HG03159 (cell line): ENCODE measurements around the gene KRTAP10-7.
"Not testable (repeated sequence)": the region's sequence is repeated elsewhere in the genome, so short reads cannot be mapped to it uniquely, and the experiment has no call there.

Source experiments
- ATAC-seq: cut with Tn5 transposase; IDR thresholded peaks from one replicate; pipeline ENCODE4 v1.9.1; 2021; ENCODE audit warnings: mild to moderate bottlenecking, moderate library complexity; ENCODE audit not compliant: unreplicated experiment

The KRTAP10-7 gene

DNA sequence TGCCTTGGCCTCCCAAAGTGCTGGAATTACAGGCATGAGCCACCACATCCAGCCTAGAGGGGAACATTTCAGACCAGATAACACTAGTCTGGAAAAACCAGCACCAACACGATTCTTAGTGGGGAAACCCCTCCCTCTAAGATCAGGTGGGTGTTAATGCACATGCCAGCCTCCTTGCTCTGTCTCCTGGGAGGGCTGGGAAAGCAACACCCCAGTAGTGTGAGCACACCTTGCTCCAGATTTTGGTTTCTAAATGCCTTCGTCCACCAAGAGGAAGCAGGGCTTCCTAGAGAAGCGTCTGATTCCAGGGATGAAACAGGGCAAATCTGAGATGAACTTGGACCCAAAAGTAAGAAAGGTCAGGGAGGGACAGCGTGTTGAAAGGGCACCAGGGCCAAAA, 29.1 kb upstream of the KRTAP10-7 start:
- no peak for ATAC-seq

DNA sequence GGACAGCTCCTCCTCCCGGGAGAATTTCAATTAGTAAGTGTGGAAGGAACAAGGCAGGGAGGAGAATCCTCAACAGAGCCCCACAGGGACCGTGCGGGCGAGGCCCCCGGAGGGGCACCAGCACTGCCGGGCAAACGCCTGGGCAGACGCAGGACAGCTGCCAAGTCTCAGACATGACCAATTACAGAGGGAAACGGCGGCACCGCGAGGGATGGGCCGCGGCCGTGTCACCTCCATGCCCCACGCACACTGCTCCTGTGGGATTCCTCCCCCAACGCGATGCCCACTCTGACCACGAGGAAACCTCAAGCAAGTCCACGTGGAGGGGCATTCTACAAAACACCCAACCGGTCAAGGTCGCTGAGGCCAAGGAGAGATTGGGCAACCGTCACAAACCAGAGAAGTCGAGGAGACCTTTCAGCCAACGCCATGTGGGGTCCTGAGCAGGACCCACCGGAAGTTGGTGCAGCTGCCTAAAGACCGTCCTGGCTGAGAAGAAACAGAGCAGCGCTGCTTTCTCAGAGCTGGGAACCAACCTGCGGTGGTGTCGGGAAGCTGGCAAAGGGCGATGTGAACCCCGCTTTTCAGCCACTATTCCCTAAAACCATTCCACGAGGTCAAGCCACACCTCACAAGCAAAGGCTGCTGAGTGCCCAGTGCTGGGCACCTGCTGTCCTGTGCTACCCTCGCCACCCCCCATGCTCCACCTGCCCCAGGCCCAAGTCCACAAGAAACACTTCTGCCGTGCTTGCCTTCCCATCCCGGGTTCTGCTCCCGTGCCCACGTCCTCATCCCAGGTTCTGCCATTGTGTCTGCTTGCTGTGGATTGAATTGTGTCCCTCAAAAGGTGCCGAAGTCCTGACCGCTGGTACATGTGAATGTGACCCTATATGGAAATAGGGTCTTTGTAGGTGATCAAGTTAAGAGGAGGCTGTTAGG, 28.3 kb upstream of the KRTAP10-7 start:
- ATAC-seq, result no peak

DNA sequence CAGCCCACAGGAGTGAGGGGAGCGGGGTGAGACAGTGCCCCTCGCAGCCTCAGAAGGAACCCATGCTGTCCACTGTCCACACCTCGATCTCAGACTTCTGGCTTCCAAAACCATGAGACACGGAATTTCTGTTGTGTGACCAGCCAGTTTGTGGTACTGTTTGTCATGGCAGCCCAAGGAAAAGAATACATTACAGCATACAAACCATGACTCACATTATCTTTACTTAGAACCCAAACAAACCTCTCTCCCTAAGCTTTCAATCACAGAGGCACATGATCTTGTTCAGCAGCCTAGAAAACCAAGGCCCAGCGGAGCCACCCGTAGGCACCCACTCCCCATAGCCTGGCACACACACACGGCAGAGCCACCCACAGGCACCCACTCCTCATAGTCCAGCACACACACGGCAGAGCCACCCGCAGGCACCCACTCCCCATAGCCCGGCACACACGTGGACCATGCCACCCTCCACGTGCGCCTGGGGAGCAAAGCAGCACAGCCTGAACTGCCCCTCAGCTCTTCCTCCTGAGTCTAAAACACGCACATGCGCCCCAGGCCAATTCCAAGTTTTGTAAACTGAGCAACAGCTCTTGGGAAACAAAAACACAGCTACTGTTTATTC, 27.3 kb upstream of the KRTAP10-7 start:
- no peak for ATAC-seq

- not testable (repeated sequence) for ATAC-seq
These were observed 26.6 kb upstream of the KRTAP10-7 start, which contains the start of gene KRTAP10-4 for GRCh38 chr21:44573630-44574456. Gene KRTAP10-4, plus strand, starts transcription at chr21:44573729. Its CDS starts 30 bp downstream, at chr21:44573759.

DNA sequence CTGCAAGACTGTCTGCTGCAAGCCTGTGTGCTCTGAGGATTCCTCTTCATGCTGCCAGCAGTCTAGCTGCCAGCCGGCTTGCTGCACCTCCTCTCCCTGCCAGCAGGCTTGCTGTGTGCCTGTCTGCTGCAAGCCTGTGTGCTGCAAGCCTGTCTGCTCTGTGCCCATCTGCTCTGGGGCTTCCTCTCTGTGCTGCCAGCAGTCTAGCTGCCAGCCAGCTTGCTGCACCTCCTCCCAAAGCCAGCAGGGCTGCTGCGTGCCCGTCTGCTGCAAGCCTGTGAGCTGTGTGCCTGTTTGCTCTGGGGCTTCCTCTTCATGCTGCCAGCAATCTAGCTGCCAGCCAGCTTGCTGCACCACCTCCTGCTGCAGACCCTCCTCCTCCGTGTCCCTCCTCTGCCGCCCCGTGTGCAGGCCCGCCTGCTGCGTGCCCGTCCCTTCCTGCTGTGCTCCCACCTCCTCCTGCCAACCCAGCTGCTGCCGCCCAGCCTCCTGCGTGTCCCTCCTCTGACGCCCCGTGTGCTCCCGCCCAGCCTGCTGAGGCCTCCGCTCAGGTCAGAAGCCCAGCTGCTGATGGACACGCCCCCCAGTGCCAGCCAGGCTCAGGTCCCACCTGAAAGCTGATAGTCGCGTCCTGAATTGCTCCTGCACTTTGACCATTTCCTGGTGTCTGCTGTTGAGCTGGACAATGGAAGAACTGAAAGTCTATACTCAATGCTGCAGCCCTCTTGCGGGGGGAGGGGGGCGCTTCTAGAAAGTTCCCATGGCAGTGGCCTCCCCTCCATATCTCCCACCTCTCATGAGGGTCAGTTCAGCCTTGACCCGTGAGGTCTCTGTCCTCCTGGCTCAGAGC, 25.7 kb upstream of the KRTAP10-7 start:
- ATAC-seq, result no peak

DNA sequence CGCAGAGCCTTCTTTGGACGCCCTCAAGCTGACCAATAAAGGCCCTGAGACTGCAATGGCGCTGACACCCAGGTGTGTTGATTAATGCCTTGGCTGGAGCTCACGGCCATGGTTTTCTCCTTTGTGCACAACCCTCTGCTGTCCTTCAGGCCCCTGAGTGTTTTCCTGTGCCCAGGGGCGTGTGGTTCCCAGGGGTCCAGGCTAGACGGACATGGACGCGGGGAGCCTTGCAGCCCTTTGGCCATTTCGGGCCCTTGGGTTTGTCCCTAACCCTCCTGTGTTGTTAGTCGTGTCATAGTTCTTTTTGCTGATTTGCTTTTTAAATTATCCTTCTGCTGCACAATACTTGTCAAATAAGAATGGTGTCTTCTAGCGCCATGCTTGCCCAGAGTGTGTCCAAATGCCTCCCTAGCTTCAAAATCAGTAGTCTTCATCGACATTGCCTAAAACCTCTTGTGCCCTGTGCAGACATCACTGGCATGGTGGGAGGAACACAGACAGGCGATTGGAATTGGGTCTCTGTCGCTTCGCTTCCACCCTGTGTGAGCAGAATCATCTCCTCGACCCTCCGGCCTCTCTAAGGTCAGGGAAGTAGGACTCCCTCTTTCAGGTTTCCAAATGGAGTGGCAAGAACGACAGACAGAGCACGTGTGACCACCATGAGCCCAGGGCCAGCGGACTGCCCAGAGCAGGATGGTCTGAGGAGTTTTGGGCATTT, 24.9 kb upstream of the KRTAP10-7 start:
- no peak for ATAC-seq

DNA sequence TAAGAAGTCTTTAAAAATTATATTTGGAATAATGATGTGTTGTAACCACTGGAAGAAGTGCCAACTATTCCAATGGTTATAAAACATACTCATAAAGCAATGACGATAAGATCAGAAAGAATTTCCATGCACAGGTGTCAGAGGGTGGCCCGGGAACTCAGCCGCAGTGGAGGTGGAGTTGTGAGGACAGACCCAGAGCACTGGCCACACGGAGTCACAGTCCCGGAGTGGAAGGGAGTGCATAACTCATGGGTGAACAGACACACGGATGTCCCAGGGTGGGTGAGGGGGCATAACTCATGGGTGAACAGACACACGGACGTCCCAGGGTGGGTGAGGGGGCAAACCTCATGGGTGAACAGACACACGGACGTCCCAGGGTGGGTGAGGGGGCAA, 24.4 kb upstream of the KRTAP10-7 start:
- ATAC-seq, result no peak

GRCh38 chr21:44578371-44579055, 21.9 kb upstream of the KRTAP10-7 start:
- no peak for ATAC-seq

GRCh38 chr21:44579056-44579832, 21.2 kb upstream of the KRTAP10-7 start:
- ATAC-seq, result no peak

DNA sequence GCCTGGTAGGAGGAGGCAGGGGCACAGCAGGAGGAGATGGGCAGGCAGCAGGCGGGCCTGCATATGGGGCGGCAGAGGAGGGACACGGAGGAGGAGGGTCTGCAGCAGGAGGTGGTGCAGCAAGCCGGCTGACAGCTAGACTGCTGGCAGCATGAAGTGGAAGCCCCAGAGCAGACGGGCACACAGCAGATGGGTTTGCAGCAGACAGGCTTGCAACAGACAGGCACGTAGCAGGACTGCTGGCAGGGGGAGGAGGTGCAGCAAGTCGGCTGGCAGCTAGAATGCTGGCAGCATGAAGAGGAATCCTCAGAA, 20.6 kb upstream of the KRTAP10-7 start:
- ATAC-seq, result no peak

- not testable (repeated sequence) for ATAC-seq
These were observed 20.1 kb upstream of the KRTAP10-7 start, which contains the start of gene KRTAP10-5 for GRCh38 chr21:44580231-44580821. Gene KRTAP10-5, minus strand, starts transcription at chr21:44580604. Its CDS starts 26 bp downstream, at chr21:44580578.

GRCh38 chr21:44581158-44581557, 19.2 kb upstream of the KRTAP10-7 start:
- no peak for ATAC-seq

- no peak for ATAC-seq
These were observed 18.3 kb upstream of the KRTAP10-7 start for GRCh38 chr21:44582055-44582454.

DNA sequence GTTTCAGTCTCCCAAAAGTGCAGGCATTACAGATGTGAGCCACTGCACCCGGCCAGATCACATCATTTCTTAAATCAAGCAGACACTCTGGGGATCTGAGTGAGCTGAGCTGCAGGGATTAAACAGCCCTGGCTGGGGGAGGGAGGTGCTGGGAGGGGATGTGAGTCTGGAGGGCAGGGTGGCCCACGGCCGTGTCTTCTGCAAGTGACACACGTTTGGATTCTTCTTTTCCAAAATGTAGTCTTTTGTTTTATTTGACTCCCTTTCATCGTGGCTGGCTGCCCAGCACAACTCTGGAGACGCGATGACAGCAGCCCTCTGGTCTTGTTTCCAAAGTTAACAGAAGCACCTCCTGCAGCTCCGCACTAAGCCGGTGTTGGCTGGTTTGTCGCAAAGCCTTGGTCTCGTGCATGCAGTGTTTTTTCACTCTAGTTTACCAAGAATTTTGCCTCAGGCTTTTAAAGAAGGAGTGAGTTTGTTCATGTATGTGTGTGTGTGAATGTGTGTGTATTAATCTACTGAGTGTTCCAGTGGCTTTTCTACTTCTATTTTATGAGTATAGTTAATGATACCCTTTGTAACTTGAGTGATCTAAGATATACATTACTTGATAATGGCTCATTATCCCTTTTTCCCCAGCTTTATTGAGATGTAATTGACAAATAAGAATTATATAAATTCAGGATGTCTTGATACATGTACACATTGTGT, 17.2 kb upstream of the KRTAP10-7 start:
- ATAC-seq, result no peak

DNA sequence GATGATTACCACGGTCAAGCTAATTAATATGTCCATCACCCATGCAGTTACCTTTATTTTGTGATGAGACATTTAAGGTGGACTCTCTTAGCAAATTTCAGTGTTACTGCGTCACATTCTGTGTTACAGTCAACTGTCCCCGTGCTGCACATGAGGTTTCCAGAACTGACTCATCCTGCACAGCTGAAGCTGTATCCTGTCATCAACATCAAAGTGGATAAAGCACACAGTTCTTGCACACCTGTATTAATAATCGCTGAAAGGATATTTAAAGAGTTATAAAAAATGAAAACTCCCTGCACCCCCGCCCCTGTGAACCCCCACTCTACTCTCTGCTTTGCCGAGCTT, 16.6 kb upstream of the KRTAP10-7 start:
- no peak for ATAC-seq

DNA sequence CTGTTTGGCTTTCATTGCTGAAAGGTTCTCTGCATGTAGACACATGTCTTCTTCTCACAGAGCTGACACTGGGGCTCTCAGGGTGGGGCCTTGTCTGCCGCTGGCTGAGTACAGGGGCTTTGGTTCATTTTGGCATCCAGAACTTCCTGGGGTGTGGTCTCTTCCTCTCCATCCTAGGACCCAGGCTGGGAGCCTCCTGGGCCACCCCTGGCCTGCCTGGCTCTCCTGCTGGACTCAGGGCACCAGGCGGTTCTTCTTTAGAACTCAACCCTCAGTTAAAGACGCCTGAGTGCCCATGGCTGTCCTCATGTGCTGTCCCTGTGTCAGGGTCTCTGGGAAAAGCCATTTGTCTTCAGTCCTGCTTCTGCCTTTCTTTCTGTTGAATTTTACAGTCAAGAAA, 14.5 kb upstream of the KRTAP10-7 start:
- no peak for ATAC-seq

DNA sequence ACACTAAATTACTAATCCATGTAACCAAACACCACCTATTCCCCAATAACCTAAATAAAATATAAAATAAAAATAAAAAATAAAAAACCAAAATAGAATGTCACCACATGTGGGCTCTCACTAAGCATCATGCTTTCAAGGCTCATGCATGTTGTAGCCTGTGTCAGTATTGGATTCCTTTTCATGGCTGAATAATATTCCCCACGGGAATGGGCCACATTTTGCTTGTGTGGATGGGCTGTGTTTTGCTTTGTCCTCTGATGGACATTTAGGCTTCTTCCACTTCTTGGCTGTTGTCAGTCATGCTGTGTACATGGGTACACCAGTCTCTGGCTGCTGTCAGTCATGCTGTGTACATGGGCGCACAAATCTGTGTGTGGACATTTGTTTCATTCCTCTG, 11.3 kb upstream of the KRTAP10-7 start:
- no peak for ATAC-seq
